Osteocyte (in vitro differentiated cells): Measurements from ENCODE around the gene HDAC4. TPM values are rescaled to one million over a fixed set of nuclear protein-coding genes. Genes with fewer than 3 reads are reported as not detected.

Source experiments
- DNase-seq: peaks from one replicate; pipeline ENCODE4 v3.0.0; 2021; ENCODE audit warnings: mixed read lengths; ENCODE audit not compliant: unreplicated experiment; ENCODE audit errors: extremely low spot score
- H3K27ac Mint-ChIP-seq: one replicate; pipeline ENCODE4 v1.8.0; 2021; ENCODE audit warnings: mild to moderate bottlenecking, mixed read lengths; ENCODE audit not compliant: unreplicated experiment
- H3K27me3 Mint-ChIP-seq: one replicate; pipeline ENCODE4 v1.8.0; 2021; ENCODE audit warnings: mixed read lengths; ENCODE audit not compliant: unreplicated experiment
- H3K36me3 Mint-ChIP-seq: one replicate; pipeline ENCODE4 v1.8.0; 2021; ENCODE audit warnings: mixed read lengths; ENCODE audit not compliant: unreplicated experiment
- H3K4me1 Mint-ChIP-seq: one replicate; pipeline ENCODE4 v1.8.0; 2021; ENCODE audit warnings: mixed read lengths; ENCODE audit not compliant: unreplicated experiment
- H3K4me3 Mint-ChIP-seq: one replicate; pipeline ENCODE4 v1.8.0; 2021; ENCODE audit warnings: mild to moderate bottlenecking, moderate library complexity, mixed read lengths; ENCODE audit not compliant: unreplicated experiment
- H3K9me3 Mint-ChIP-seq: one replicate; pipeline ENCODE4 v1.8.0; 2021; ENCODE audit warnings: mixed read lengths; ENCODE audit not compliant: unreplicated experiment
- total RNA-seq: library from RNA; stranded (reverse); gene quantifications from 2 replicates; pipeline ENCODE4 v1.2.1, GENCODE V29; 2021
- TF ChIP-seq, protein P1 (sequence below): fragments of 200-600 bp; sonication (generic); IDR thresholded peaks from 2 replicates; pipeline ENCODE4 v1.5.0; 2021; ENCODE audit warnings: antibody characterized with exemption, mild to moderate bottlenecking, moderate library complexity

The HDAC4 gene
- total RNA-seq, 1 donor from 2014 or later = 30.3 TPM

DNA sequence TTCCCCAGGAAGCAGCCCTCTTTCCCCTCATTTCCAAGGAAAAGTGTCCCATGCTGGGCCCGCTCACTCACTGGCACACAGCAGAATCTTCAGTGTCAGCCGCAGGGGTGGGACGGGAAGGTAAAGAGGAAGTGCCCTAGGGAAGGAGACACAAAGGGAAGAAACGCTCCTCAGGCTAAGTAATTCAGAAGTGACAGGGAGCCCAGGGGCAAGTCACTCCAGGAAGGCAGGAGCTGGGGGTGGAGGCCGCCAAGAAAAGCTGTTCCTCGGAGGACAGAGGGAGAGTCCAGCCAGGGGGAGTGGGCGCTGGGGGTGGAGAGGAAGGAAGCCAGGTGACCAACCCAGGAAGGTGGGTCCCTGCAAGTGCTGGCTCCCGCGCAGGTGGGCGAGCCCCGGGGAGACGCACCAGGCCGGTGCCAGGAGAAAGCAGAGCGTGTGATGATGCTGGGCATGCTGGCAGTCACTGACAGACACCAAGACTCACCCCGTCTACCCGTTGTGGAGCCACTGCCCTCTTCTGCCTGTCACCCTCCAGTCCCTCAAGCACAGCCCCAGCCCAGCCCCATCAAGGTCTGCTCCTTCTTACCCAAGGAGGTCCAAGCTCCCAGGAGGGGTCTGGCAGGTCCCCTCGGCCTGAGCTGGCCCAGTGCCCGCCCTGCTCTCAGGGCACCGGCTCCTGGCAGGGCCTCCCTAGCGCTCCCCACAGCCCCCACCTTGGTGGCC, 21.7 kb downstream of the HDAC4 start:
- TF ChIP-seq, protein P1, sequence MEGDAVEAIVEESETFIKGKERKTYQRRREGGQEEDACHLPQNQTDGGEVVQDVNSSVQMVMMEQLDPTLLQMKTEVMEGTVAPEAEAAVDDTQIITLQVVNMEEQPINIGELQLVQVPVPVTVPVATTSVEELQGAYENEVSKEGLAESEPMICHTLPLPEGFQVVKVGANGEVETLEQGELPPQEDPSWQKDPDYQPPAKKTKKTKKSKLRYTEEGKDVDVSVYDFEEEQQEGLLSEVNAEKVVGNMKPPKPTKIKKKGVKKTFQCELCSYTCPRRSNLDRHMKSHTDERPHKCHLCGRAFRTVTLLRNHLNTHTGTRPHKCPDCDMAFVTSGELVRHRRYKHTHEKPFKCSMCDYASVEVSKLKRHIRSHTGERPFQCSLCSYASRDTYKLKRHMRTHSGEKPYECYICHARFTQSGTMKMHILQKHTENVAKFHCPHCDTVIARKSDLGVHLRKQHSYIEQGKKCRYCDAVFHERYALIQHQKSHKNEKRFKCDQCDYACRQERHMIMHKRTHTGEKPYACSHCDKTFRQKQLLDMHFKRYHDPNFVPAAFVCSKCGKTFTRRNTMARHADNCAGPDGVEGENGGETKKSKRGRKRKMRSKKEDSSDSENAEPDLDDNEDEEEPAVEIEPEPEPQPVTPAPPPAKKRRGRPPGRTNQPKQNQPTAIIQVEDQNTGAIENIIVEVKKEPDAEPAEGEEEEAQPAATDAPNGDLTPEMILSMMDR = no peak
- no peak for DNase-seq
- Mint-ChIP-seq H3K27ac (no peak overlapping the region), H3K36me3 (peaks cover 5% of the 10 kb centered on the region), H3K27me3 (no peaks in the 10 kb centered on the region), H3K9me3 (no peaks in the 10 kb centered on the region), H3K4me3 (no peak overlapping the region), H3K4me1 (no peaks in the 10 kb centered on the region)

DNA sequence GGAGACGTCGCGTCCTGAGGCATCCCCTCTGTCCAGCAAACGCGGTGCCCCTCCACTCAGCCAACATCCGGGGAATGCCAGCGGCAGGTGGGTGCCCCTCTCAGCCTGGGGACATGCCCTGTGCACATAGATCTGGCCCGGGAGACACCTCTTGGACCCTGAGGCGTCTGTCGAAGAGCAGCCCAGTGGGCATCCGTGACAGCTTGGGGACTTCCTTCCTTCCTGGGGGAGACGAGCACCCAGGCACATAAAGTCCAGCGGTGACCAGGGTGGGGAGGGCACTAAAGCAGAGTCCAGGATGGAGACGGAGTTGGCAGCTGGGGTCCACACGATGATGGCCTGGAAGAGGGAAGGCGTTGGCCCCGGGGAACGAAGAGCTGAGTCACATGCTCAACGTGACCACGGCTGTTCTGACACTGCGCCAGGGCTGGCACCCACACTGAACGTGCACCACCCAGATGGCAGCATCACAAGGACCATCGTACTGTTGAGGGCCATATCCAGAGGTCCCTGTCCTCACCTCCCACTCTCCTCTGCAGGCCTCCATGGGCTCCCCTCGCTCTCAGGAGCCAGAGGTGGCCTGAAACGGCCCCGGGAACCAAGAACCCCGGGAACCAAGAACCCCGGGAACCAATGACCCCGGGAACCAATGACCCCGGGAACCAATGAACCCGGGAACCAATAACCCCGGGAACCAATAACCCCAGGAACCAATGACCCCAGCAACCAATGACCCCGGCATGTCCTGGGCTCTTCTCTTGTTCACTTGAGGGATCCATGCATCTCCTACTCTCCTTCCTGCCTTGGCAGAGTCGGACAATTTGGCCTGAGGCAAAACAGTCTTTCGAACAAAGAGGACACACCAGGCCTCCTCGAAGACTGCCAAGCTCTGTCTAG, 22.6 kb downstream of the HDAC4 start:
- TF ChIP-seq, protein P1 = no peak
- Mint-ChIP-seq H3K4me3 (no peak overlapping the region), H3K4me1 (no peaks in the 10 kb centered on the region), H3K27me3 (no peaks in the 10 kb centered on the region), H3K9me3 (no peaks in the 10 kb centered on the region), H3K36me3 (peaks cover 2% of the 10 kb centered on the region), H3K27ac (no peak overlapping the region)
- DNase-seq = no peak

DNA sequence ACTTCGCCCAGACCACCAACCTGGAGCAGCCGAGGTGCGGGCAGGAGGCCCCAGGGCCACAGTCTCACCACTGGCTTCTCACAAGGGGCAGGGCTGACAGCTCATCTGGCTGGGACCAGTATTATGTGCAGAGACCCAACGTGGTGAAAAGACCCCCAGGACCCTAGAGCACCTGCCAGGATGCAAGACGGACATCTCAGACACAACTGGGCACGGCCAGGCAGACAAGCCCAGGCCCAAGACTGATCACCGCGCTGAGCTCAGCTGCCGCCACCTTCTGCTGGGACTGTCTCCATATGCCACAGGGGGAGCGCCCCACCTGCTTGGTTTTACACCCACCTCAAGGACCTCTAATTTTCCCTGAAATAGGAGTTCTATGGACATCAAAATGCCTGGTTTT, 23.2 kb downstream of the HDAC4 start:
- no peaks in the 10 kb centered on the region for H3K9me3 Mint-ChIP-seq

DNA sequence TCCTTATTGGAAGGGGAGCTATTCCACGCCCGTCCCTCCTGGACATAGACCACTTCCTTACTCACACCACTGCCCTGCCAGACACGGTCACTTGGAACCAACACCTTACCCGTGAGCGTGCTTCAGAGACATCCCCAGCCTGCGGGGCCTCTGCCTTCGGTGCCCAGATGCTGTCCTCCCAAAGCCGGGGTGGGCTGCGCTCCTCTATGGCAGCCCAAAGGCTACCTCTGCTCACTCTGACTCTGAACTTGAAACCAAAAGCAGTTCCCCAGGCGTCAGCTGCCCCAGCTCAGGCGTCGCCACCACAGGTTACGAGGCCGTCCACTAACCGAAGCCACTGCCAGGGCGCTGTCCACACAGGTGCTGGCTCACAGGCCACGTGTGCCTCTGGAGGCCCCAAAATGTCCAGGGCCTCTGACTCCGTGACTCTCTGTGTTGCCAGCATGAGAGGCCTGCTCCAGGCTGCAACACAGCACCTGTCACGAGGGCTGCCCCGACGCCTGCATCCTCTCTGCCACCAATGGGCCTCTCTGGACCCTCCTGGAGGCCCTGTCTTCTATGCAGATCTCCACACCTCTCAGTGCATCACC, 23.8 kb downstream of the HDAC4 start:
- Mint-ChIP-seq H3K36me3 (peaks cover 2% of the 10 kb centered on the region), H3K9me3 (no peaks in the 10 kb centered on the region), H3K4me3 (no peak overlapping the region), H3K27ac (no peak overlapping the region), H3K27me3 (no peaks in the 10 kb centered on the region), H3K4me1 (no peaks in the 10 kb centered on the region)
- TF ChIP-seq, protein P1 = no peak
- no peak for DNase-seq

More for the DNA sequence above, 23.2 kb downstream of the HDAC4 start:
- no peak overlapping the region for H3K27ac Mint-ChIP-seq
- no peak overlapping the region for H3K4me3 Mint-ChIP-seq
- H3K36me3 Mint-ChIP-seq = peaks cover 2% of the 10 kb centered on the region
- TF ChIP-seq, protein P1 = no peak
- no peaks in the 10 kb centered on the region for H3K27me3 Mint-ChIP-seq
- DNase-seq = no peak
- no peaks in the 10 kb centered on the region for H3K4me1 Mint-ChIP-seq

DNA sequence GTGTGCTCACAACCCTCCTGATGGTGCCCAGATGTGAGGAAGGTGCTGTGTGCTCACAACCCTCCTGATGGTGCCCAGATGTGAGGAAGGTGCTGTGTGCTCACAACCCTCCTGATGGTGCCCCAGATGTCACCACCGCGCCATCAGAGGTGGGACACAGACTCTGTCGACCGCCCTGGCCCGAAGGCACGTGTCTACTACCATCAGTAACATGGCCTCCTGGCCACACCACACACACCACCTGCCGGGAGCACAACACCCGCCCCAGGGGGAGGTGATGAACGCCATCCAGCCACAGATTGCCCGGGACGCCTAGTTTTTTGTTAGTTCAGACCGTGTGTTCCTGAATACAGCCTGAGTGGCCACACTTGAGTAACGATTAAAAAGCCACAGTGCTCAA, 24.5 kb downstream of the HDAC4 start:
- TF ChIP-seq, protein P1 = no peak
- H3K4me3 Mint-ChIP-seq = no peak overlapping the region
- H3K27me3 Mint-ChIP-seq = no peaks in the 10 kb centered on the region
- no peaks in the 10 kb centered on the region for H3K4me1 Mint-ChIP-seq
- no peak for DNase-seq
- H3K9me3 Mint-ChIP-seq = no peaks in the 10 kb centered on the region
- H3K36me3 Mint-ChIP-seq = peaks cover 2% of the 10 kb centered on the region
- no peak overlapping the region for H3K27ac Mint-ChIP-seq
